ENCODE data around the gene CRABP2. TPM values are rescaled to one million over a fixed set of nuclear protein-coding genes. Genes with fewer than 3 reads are reported as not detected.

Gene CRABP2
- total and polyA plus RNA-seq, 2 donors (not counting 3 experiments of a cell fraction or from before 2014, with no cell fraction given): 0.32 to 1.0 TPM

Other genes with a start within 250 kb of the CRABP2 start
- 52.2 and 57.3 TPM in 2 replicates for gene MEF2D, start 204.8 kb downstream of the CRABP2 start, total RNA-seq
- 45.4 and 55.6 TPM in 2 replicates for gene MEF2D, start 204.8 kb downstream of the CRABP2 start, polyA plus RNA-seq
- 48.6 and 60.7 TPM in 2 replicates for gene IQGAP3, start 133.0 kb downstream of the CRABP2 start, total RNA-seq
- gene IQGAP3, start 133.0 kb downstream of the CRABP2 start, polyA plus RNA-seq: 28.3 and 30.2 TPM in 2 replicates
- not detected in 2 replicates for gene TTC24, start 125.9 kb downstream of the CRABP2 start, total RNA-seq
- gene TTC24, start 125.9 kb downstream of the CRABP2 start, polyA plus RNA-seq: not detected in 2 replicates
- gene NAXE, start 113.8 kb downstream of the CRABP2 start, total RNA-seq: 74.0 and 76.2 TPM in 2 replicates
- 187 and 210 TPM in 2 replicates for gene NAXE, start 113.8 kb downstream of the CRABP2 start, polyA plus RNA-seq
- gene GPATCH4, start 104.1 kb downstream of the CRABP2 start, total RNA-seq: 29.2 and 32.0 TPM in 2 replicates
- 15.5 and 22.4 TPM in 2 replicates for gene GPATCH4, start 104.1 kb downstream of the CRABP2 start, polyA plus RNA-seq
- not detected in 2 replicates for gene HAPLN2, start 86.2 kb downstream of the CRABP2 start, total RNA-seq
- gene HAPLN2, start 86.2 kb downstream of the CRABP2 start, polyA plus RNA-seq: 0.14 TPM in 1 of 2 replicates, not detected in the other
- gene BCAN, start 63.5 kb downstream of the CRABP2 start, total RNA-seq: not detected in 2 replicates
- 0.14 and 0.15 TPM in 2 replicates for gene BCAN, start 63.5 kb downstream of the CRABP2 start, polyA plus RNA-seq
- 269 and 274 TPM in 2 replicates for gene NES, start 28.2 kb downstream of the CRABP2 start, total RNA-seq
- gene NES, start 28.2 kb downstream of the CRABP2 start, polyA plus RNA-seq: 15.5 and 19.4 TPM in 2 replicates
- 12.8 and 15.5 TPM in 2 replicates for gene METTL25B, start 22.9 kb upstream of the CRABP2 start, total RNA-seq
- gene METTL25B, start 22.9 kb upstream of the CRABP2 start, polyA plus RNA-seq: 15.0 and 17.3 TPM in 2 replicates
- gene ISG20L2, start 23.2 kb upstream of the CRABP2 start, total RNA-seq: 32.1 and 35.3 TPM in 2 replicates
- 32.0 and 33.2 TPM in 2 replicates for gene ISG20L2, start 23.2 kb upstream of the CRABP2 start, polyA plus RNA-seq
- gene MRPL24, start 35.5 kb upstream of the CRABP2 start, total RNA-seq: 63.3 and 77.7 TPM in 2 replicates
- 46.5 and 47.9 TPM in 2 replicates for gene MRPL24, start 35.5 kb upstream of the CRABP2 start, polyA plus RNA-seq
- gene HDGF, start 46.1 kb upstream of the CRABP2 start, total RNA-seq: 279 and 298 TPM in 2 replicates
- 94.7 and 95.1 TPM in 2 replicates for gene HDGF, start 46.1 kb upstream of the CRABP2 start, polyA plus RNA-seq
- 65.1 and 71.5 TPM in 2 replicates for gene PRCC, start 62.0 kb upstream of the CRABP2 start, total RNA-seq
- 76.9 and 77.4 TPM in 2 replicates for gene PRCC, start 62.0 kb upstream of the CRABP2 start, polyA plus RNA-seq
- 1.1 and 1.8 TPM in 2 replicates for gene SH2D2A, start 111.3 kb upstream of the CRABP2 start, total RNA-seq
- 0.41 and 0.92 TPM in 2 replicates for gene SH2D2A, start 111.3 kb upstream of the CRABP2 start, polyA plus RNA-seq
- gene INSRR, start 153.5 kb upstream of the CRABP2 start, total RNA-seq: not detected in 2 replicates
- gene INSRR, start 153.5 kb upstream of the CRABP2 start, polyA plus RNA-seq: not detected in 2 replicates
- gene NTRK1, start 155.3 kb upstream of the CRABP2 start, total RNA-seq: not detected in 2 replicates
- gene NTRK1, start 155.3 kb upstream of the CRABP2 start, polyA plus RNA-seq: 0.07 TPM in 1 of 2 replicates, not detected in the other
- 88.7 and 90.7 TPM in 2 replicates for gene PEAR1, start 188.1 kb upstream of the CRABP2 start, total RNA-seq
- 101 and 106 TPM in 2 replicates for gene PEAR1, start 188.1 kb upstream of the CRABP2 start, polyA plus RNA-seq
- gene LRRC71, start 215.0 kb upstream of the CRABP2 start, total RNA-seq: 0.66 and 1.2 TPM in 2 replicates
- gene LRRC71, start 215.0 kb upstream of the CRABP2 start, polyA plus RNA-seq: 0.33 and 0.35 TPM in 2 replicates

Measured in endothelial cell of umbilical vein (primary cell).